Effector memory CD4-positive, alpha-beta T cell (primary cell): ENCODE data around the gene TMEM132D.

Experiments used
- DNase-seq, 3 donors: peaks; one replicate each; pipeline ENCODE4 v3.0.0-alpha.2; 2020
- H3K27ac ChIP-seq: 2 replicates; pipeline ENCODE4 v1.7.0; 2013; ENCODE audit warnings: mild to moderate bottlenecking, low read length, moderate library complexity; ENCODE audit not compliant: insufficient read depth, poor library complexity, severe bottlenecking
- H3K27me3 ChIP-seq: replicated peaks from 2 replicates; pipeline ENCODE4 v1.7.0; 2013; ENCODE audit warnings: mild to moderate bottlenecking, low read length; ENCODE audit not compliant: insufficient read depth, control insufficient read depth, poor library complexity, severe bottlenecking
- H3K36me3 ChIP-seq: 2 replicates; pipeline ENCODE4 v1.7.0; 2013; ENCODE audit warnings: mild to moderate bottlenecking, low read length, moderate library complexity; ENCODE audit not compliant: control insufficient read depth, insufficient read depth
- H3K4me1 ChIP-seq: 2 replicates; pipeline ENCODE4 v1.7.0; 2013; ENCODE audit warnings: low read length, mild to moderate bottlenecking; ENCODE audit not compliant: control insufficient read depth, insufficient read depth, poor library complexity, severe bottlenecking
- H3K4me3 ChIP-seq: 2 replicates; pipeline ENCODE4 v1.7.0; 2013; ENCODE audit warnings: low read length, low read depth, mild to moderate bottlenecking; ENCODE audit not compliant: insufficient read depth, poor library complexity, severe bottlenecking
- H3K9me3 ChIP-seq: 2 replicates; pipeline ENCODE4 v1.7.0; 2013; ENCODE audit warnings: mild to moderate bottlenecking, low read length, moderate library complexity; ENCODE audit not compliant: control insufficient read depth

Gene TMEM132D

DNA sequence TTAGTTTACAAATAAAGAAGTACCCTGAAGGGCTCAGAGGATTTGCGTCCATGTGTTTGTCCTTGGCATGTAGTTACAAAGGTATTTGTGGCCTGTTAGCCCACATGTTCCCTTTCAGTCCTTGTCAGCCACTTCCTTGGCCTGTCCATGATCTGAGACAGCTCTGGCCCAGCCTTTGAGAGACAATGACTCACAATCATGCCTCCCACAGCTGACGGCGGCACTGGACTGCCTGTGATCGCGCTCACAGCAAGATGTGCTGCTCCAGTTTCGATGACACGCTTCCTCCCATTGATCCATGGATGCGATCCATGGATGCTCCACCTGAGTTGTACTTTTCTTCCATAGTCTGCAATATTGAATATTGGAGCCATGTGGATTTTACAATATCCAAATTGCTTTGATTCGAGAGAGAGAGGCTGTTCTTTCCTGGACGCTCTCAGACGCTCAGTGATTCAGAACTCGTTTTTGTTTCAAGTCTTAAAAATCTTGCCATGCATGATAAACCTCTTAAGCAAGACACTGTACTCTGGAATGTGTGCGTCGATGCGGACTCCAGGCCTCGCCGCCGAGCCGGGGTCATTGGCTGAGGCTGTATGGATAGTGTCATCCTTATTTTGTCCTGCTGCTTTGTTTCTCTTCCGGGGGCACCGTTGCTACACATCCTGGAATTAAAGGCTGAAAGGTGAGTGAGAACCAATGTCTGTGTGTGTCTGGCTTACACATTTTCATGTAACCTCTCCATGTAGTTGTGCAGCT lies 830.5 kb downstream of the TMEM132D start:
- Histone ChIP-seq H3K4me1 (no peaks in the 10 kb centered on the region), H3K27me3 (no peaks in the 10 kb centered on the region), H3K36me3 (no peaks in the 10 kb centered on the region), H3K27ac (no peak overlapping the region), H3K4me3 (no peak overlapping the region), H3K9me3 (no peaks in the 10 kb centered on the region)
- DNase-seq: no peak

- Histone ChIP-seq H3K9me3 (no peaks in the 10 kb centered on the region), H3K27me3 (no peaks in the 10 kb centered on the region), H3K4me3 (no peak overlapping the region), H3K4me1 (no peaks in the 10 kb centered on the region), H3K36me3 (no peaks in the 10 kb centered on the region), H3K27ac (no peak overlapping the region)
- no peak for DNase-seq
Measured at GRCh38 chr12:129071362-129071761, 832.5 kb downstream of the TMEM132D start.

- no peak for DNase-seq
- Histone ChIP-seq H3K36me3 (no peaks in the 10 kb centered on the region), H3K27ac (no peak overlapping the region), H3K4me1 (no peaks in the 10 kb centered on the region), H3K27me3 (no peaks in the 10 kb centered on the region), H3K4me3 (no peak overlapping the region), H3K9me3 (no peaks in the 10 kb centered on the region)
Measured at GRCh38 chr12:129069886-129070285, 833.9 kb downstream of the TMEM132D start.

- H3K27ac ChIP-seq: no peak overlapping the region
- no peaks in the 10 kb centered on the region for H3K27me3 ChIP-seq
- no peak for DNase-seq
- H3K36me3 ChIP-seq: no peaks in the 10 kb centered on the region
- no peak overlapping the region for H3K4me3 ChIP-seq
- H3K9me3 ChIP-seq: no peaks in the 10 kb centered on the region
- H3K4me1 ChIP-seq: no peaks in the 10 kb centered on the region
Measured at GRCh38 chr12:129068684-129069083, 835.1 kb downstream of the TMEM132D start.

- Histone ChIP-seq H3K27ac (no peak overlapping the region), H3K9me3 (no peaks in the 10 kb centered on the region), H3K27me3 (no peaks in the 10 kb centered on the region), H3K4me3 (no peak overlapping the region), H3K36me3 (no peaks in the 10 kb centered on the region), H3K4me1 (no peaks in the 10 kb centered on the region)
- DNase-seq: no peak
Measured at GRCh38 chr12:129067491-129067890, 836.3 kb downstream of the TMEM132D start.

DNA sequence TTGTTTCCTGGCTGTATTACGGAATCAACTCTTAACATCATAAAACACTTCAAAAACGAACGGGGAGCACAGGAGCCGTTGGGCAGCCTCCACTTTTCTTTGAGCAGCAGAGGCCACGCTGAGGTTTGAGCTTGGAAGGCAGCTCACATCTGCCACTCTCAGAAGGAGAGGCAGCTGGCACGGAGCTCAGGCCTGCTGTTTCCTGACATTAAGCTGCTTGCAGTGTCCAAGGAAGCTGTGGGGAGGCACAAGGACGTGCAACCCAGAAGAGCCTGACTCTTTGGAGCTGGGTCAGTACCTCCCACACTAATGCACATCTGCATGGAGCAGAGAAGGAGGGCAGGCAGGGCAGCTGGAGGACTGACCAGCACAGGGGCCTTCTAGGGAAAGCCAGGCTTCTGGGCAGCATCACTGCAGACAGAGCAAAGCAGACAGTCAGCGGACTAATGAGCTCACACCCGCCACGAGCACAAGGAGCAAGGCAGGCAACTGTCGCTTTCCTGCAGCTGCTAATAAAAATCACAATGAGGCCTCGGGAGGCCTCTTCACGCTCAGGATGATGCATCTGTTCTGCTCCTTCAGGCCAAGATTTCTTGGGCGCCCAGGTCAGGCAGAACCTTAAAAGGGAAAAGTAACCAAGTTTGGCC lies 839.5 kb downstream of the TMEM132D start:
- H3K27me3 ChIP-seq: no peaks in the 10 kb centered on the region

GRCh38 chr12:129063600-129063999 lies 840.2 kb downstream of the TMEM132D start:
- Histone ChIP-seq H3K27me3 (no peaks in the 10 kb centered on the region), H3K4me3 (no peak overlapping the region), H3K4me1 (no peaks in the 10 kb centered on the region), H3K36me3 (no peaks in the 10 kb centered on the region), H3K9me3 (no peaks in the 10 kb centered on the region), H3K27ac (no peak overlapping the region)
- DNase-seq: no peak

More for the DNA sequence above, 839.5 kb downstream of the TMEM132D start:
- DNase-seq: no peak
- Histone ChIP-seq H3K9me3 (no peaks in the 10 kb centered on the region), H3K4me1 (no peaks in the 10 kb centered on the region), H3K36me3 (no peaks in the 10 kb centered on the region), H3K4me3 (no peak overlapping the region), H3K27ac (no peak overlapping the region)

GRCh38 chr12:129053232-129053631 lies 850.6 kb downstream of the TMEM132D start:
- no peak for DNase-seq
- Histone ChIP-seq H3K4me3 (no peak overlapping the region), H3K9me3 (no peaks in the 10 kb centered on the region), H3K36me3 (no peaks in the 10 kb centered on the region), H3K27me3 (no peaks in the 10 kb centered on the region), H3K4me1 (no peaks in the 10 kb centered on the region), H3K27ac (no peak overlapping the region)

- H3K4me1 ChIP-seq: no peaks in the 10 kb centered on the region
- H3K36me3 ChIP-seq: no peaks in the 10 kb centered on the region
- H3K4me3 ChIP-seq: no peak overlapping the region
- H3K27ac ChIP-seq: no peak overlapping the region
- no peak for DNase-seq
- H3K9me3 ChIP-seq: no peaks in the 10 kb centered on the region
- H3K27me3 ChIP-seq: no peaks in the 10 kb centered on the region
Measured at GRCh38 chr12:129052373-129052772, 851.5 kb downstream of the TMEM132D start.

- no peak overlapping the region for H3K4me3 ChIP-seq
- no peaks in the 10 kb centered on the region for H3K4me1 ChIP-seq
- no peak overlapping the region for H3K27ac ChIP-seq
- H3K27me3 ChIP-seq: no peaks in the 10 kb centered on the region
- H3K9me3 ChIP-seq: no peaks in the 10 kb centered on the region
- no peak for DNase-seq
- no peaks in the 10 kb centered on the region for H3K36me3 ChIP-seq
Measured at GRCh38 chr12:129049917-129050316, 853.9 kb downstream of the TMEM132D start.
